Mammary epithelial cell (primary cell): ENCODE data around the gene KCNH1.

Experiments
- EZH2 ChIP-seq: IDR thresholded peaks from 2 replicates; pipeline ENCODE4 v1.6.1; 2012; ENCODE audit warnings: low read length, inconsistent platforms, borderline replicate concordance
- TF ChIP-seq, protein P1 (sequence below), 2 donors: IDR thresholded peaks in 1 of 2; conservative IDR thresholded peaks in 1 of 2; 2 replicates each; pipeline ENCODE4 v1.5.1; 2011 to 2012; ENCODE audit warnings: inconsistent platforms in 2 of 2, low read length in 2 of 2, mild to moderate bottlenecking in 2 of 2, control low read depth in 1 of 2, low read depth in 1 of 2; ENCODE audit not compliant: insufficient read depth in 1 of 2; ENCODE audit errors: extremely low read depth in 1 of 2

- TF ChIP-seq EZH2: no peak
- TF ChIP-seq, protein P1, sequence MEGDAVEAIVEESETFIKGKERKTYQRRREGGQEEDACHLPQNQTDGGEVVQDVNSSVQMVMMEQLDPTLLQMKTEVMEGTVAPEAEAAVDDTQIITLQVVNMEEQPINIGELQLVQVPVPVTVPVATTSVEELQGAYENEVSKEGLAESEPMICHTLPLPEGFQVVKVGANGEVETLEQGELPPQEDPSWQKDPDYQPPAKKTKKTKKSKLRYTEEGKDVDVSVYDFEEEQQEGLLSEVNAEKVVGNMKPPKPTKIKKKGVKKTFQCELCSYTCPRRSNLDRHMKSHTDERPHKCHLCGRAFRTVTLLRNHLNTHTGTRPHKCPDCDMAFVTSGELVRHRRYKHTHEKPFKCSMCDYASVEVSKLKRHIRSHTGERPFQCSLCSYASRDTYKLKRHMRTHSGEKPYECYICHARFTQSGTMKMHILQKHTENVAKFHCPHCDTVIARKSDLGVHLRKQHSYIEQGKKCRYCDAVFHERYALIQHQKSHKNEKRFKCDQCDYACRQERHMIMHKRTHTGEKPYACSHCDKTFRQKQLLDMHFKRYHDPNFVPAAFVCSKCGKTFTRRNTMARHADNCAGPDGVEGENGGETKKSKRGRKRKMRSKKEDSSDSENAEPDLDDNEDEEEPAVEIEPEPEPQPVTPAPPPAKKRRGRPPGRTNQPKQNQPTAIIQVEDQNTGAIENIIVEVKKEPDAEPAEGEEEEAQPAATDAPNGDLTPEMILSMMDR (conservative IDR thresholded peaks at IDR 0.05 in 1 of 2, IDR thresholded peaks at IDR 0.05 in 1 of 2; ENCODE audit: extremely low read depth in 1 of 2, insufficient read depth in 1 of 2, low read depth in 1 of 2, low read length in 2 of 2): no peak
Observed at GRCh38 chr1:211129776-211130175, 4.2 kb downstream of the KCNH1 start.
